Fibroblast of lung (primary cell): ENCODE data around the gene GLO1.

Source experiments
- CTCF ChIP-seq, 2 donors: IDR thresholded peaks in 1 of 2; conservative IDR thresholded peaks in 1 of 2; 1 replicate in 1 of 2; 2 replicates in 1 of 2; pipeline ENCODE4 v1.5.1; 2011 to 2012; ENCODE audit warnings: low read length in 2 of 2, control low read depth in 1 of 2, inconsistent platforms in 1 of 2, low read depth in 1 of 2, mild to moderate bottlenecking in 1 of 2
- EZH2 ChIP-seq: IDR thresholded peaks from 2 replicates; pipeline ENCODE4 v1.5.1; 2012; ENCODE audit warnings: low read length, control low read depth, mild to moderate bottlenecking; ENCODE audit errors: missing control alignments

GRCh38 chr6:38708496-38708895 is 5.6 kb upstream of the GLO1 start:
- no peak for TF ChIP-seq CTCF (conservative IDR thresholded peaks at IDR 0.05 in 1 of 2, IDR thresholded peaks at IDR 0.05 in 1 of 2; ENCODE audit: low read depth in 1 of 2, low read length in 2 of 2)
- TF ChIP-seq EZH2 = no peak
